ENCODE results near the gene ATXN3.

GRCh38 chr14:92040431-92041051, 65.8 kb downstream of the ATXN3 start:
- TF ChIP-seq CREB1 (IDR thresholded peaks at IDR 0.05; ENCODE audit: low read depth) (no peak), YY1 (IDR thresholded peaks at IDR 0.05; ENCODE audit: low read depth) (no peak), CEBPB (IDR thresholded peaks at IDR 0.05) (no peak), TAF1 (IDR thresholded peaks at IDR 0.05; ENCODE audit: low read depth) (no peak)
- TF ChIP-seq, protein P1, sequence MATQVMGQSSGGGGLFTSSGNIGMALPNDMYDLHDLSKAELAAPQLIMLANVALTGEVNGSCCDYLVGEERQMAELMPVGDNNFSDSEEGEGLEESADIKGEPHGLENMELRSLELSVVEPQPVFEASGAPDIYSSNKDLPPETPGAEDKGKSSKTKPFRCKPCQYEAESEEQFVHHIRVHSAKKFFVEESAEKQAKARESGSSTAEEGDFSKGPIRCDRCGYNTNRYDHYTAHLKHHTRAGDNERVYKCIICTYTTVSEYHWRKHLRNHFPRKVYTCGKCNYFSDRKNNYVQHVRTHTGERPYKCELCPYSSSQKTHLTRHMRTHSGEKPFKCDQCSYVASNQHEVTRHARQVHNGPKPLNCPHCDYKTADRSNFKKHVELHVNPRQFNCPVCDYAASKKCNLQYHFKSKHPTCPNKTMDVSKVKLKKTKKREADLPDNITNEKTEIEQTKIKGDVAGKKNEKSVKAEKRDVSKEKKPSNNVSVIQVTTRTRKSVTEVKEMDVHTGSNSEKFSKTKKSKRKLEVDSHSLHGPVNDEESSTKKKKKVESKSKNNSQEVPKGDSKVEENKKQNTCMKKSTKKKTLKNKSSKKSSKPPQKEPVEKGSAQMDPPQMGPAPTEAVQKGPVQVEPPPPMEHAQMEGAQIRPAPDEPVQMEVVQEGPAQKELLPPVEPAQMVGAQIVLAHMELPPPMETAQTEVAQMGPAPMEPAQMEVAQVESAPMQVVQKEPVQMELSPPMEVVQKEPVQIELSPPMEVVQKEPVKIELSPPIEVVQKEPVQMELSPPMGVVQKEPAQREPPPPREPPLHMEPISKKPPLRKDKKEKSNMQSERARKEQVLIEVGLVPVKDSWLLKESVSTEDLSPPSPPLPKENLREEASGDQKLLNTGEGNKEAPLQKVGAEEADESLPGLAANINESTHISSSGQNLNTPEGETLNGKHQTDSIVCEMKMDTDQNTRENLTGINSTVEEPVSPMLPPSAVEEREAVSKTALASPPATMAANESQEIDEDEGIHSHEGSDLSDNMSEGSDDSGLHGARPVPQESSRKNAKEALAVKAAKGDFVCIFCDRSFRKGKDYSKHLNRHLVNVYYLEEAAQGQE (IDR thresholded peaks at IDR 0.05; ENCODE audit: low read depth) = no peak
